Measurements from ENCODE around the gene PHTF2.

The PHTF2 gene

DNA sequence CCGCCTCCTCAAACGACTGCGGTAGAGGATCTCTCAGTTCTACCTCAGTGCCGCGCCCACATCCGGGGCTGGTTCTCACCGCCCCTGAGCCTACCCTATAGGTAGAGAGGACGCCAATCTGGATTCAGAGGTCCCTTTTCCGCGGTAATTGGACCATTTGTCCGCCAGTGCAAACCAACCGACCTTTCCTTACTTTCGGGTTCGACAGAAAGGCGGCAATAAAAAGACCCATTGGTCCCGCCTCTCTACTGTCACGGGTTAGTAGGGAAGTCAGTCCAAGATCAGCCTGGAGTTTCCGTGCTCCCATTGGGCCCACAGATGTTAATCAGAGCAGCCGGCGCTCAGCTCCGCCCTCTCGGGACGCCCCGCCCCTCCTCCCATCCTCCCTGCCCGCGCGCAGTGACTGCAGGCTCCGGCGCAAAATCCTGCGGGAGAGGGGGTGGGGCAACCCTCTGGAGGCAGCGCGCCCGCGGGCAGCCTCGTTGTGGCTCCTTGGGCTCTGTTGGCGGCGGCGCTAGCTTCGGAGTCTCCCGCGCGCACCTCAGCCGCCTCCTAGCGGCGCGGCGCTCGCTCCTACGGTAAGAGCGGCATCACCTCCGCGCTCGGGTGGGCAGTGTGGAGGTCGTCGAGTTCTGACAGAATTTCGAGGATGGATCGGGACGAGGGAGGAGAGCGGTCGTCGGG lies at the start of gene PHTF2, which contains the start of gene TMEM60:
Gene PHTF2 (plus strand): TSS at position 380 of the 684 bp plus-strand sequence.
Gene TMEM60 (minus strand): TSS at position 41 of the 684 bp plus-strand sequence. CDS start 4,061 bp downstream, outside the sequence.
- TF ChIP-seq CTCF (IDR thresholded peaks at IDR 0.05; ENCODE audit: extremely low read depth, missing control alignments): peak; percentile 32
- DNase-seq (ENCODE audit: low spot score): peak; percentile 93

DNA sequence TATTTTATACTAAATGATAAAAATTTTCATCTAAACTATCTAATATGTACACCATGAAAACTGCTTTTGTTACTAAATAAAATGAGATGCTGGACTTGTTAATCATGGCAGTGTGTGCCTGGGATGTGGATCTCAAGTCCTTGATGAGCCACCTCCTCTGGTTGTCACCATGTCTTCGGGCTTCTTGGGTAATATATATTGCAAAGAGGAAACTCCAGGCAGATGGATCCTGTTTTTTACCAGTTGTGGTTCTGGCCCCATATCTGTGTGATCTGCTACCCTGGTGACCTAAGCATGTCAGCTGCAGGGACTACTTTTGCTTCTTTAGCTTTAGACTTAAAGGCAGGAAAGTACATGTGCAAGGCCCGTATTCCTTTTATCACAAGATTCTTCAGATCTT lies 46.6 kb upstream of the PHTF2 start:
- no peak for TF ChIP-seq CTCF (IDR thresholded peaks at IDR 0.05; ENCODE audit: extremely low read depth, missing control alignments)
- DNase-seq (ENCODE audit: low spot score): no peak

DNA sequence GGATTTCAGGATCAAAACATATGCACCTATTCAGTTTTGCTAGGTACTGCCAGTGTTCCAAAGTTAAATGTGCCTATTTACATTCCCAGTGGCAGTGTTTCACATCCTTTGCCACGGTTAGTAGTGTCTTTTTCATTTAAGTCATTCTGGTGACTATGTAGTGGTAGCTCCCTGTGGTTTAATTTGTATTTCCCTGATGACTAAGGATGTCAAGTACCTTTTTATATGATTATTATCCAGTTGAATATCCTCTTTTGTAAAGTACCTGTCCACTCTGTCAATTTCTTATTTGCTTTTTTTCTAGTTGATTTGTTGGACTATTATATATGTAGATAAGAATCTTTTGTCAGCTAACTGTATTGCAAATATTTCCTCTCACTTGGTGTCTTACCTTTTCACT lies 45.4 kb upstream of the PHTF2 start:
- no peak for TF ChIP-seq CTCF (IDR thresholded peaks at IDR 0.05; ENCODE audit: extremely low read depth, missing control alignments)
- DNase-seq (ENCODE audit: low spot score): no peak

- no peak for TF ChIP-seq CTCF (IDR thresholded peaks at IDR 0.05; ENCODE audit: extremely low read depth, missing control alignments)
- peak; percentile 30 for DNase-seq (ENCODE audit: low spot score)
Observed at GRCh38 chr7:77757589-77757988, 41.0 kb upstream of the PHTF2 start.

DNA sequence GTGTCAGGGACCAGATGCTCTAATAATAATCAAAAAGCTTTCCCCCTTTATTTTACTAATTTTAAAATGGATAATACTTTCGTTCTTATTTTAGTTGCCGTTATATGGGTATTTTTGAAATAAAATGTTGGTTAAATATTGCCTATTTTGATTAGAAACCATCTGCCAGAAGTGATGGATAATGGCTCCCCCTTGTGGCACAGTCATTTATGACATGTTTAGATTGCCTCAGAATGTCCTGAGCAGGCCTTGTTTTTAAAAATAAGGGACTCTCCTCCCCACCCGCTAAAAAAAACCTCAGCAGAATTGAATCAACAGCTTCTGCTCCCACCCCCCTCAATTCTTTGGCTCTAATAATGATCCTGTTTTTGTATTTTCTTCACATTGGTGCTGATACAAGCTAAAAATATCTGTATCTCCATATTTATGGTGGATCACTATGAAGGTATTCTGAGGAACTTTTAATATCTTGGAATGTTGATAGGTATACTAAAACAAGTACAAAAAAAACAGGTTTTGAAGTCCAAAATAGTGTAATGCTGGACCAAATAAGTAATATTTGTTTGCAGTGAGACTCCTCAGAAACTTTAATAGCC lies 39.2 kb upstream of the PHTF2 start:
- peak; percentile 27 for DNase-seq (ENCODE audit: low spot score)

GRCh38 chr7:77760809-77761453 lies 37.6 kb upstream of the PHTF2 start:
- no peak for DNase-seq (ENCODE audit: low spot score)
- no peak for TF ChIP-seq CTCF (IDR thresholded peaks at IDR 0.05; ENCODE audit: extremely low read depth, missing control alignments)

More for the DNA sequence above, 39.2 kb upstream of the PHTF2 start:
- TF ChIP-seq CTCF (IDR thresholded peaks at IDR 0.05; ENCODE audit: extremely low read depth, missing control alignments): peak; percentile 72

GRCh38 chr7:77765481-77765880 lies 33.1 kb upstream of the PHTF2 start:
- DNase-seq (ENCODE audit: low spot score): no peak
- no peak for TF ChIP-seq CTCF (IDR thresholded peaks at IDR 0.05; ENCODE audit: extremely low read depth, missing control alignments)
